Coronary artery (tissue), 2 donors: ENCODE results near the gene MRTFB.

Experiments used
- DNase-seq: peaks from one replicate; pipeline ENCODE4 v3.0.0-alpha.2; 2017; ENCODE audit warnings: low spot score
- H3K27ac ChIP-seq, 2 donors: fragments of 200-600 bp; sonication (generic); one replicate each; pipeline ENCODE4 v1.5.1; 2016 to 2019
- H3K4me3 ChIP-seq: fragments of 200-600 bp; sonication (generic); 2 replicates; pipeline ENCODE4 v1.5.1; 2016; ENCODE audit warnings: mild to moderate bottlenecking, moderate library complexity
- CTCF ChIP-seq: fragments of 200-600 bp; sonication (generic); IDR thresholded peaks from one replicate; pipeline ENCODE4 v1.5.1; 2019; ENCODE audit warnings: antibody characterized with exemption

The MRTFB gene

GRCh38 chr16:14104066-14104465 is 32.9 kb downstream of the MRTFB start:
- no peak overlapping the region for H3K27ac ChIP-seq
- no peak for TF ChIP-seq CTCF
- no peak for DNase-seq
- no peak overlapping the region for H3K4me3 ChIP-seq

- Histone ChIP-seq H3K27ac (no peak overlapping the region), H3K4me3 (no peak overlapping the region)
- DNase-seq: no peak
- no peak for TF ChIP-seq CTCF
These were observed 34.7 kb downstream of the MRTFB start for GRCh38 chr16:14105760-14106375.

GRCh38 chr16:14106457-14106856 is 35.3 kb downstream of the MRTFB start:
- no peak overlapping the region for H3K4me3 ChIP-seq
- H3K27ac ChIP-seq: no peak overlapping the region
- no peak for DNase-seq
- no peak for TF ChIP-seq CTCF

- Histone ChIP-seq H3K4me3 (no peak overlapping the region), H3K27ac (no peak overlapping the region)
- DNase-seq: no peak
- no peak for TF ChIP-seq CTCF
These were observed 35.8 kb downstream of the MRTFB start for GRCh38 chr16:14106961-14107360.

- no peak overlapping the region for H3K4me3 ChIP-seq
- no peak for DNase-seq
- H3K27ac ChIP-seq: no peak overlapping the region
- no peak for TF ChIP-seq CTCF
These were observed 38.1 kb downstream of the MRTFB start for GRCh38 chr16:14109077-14109775.

- peak overlapping the region in 1 of 2 donors; percentile 23 for H3K27ac ChIP-seq
- no peak for DNase-seq
- no peak for TF ChIP-seq CTCF
- no peak overlapping the region for H3K4me3 ChIP-seq
These were observed 38.9 kb downstream of the MRTFB start for GRCh38 chr16:14109782-14110727.
